ENCODE results near the gene PTPRM. TPM values are rescaled to one million over a fixed set of nuclear protein-coding genes. Genes with fewer than 3 reads are reported as not detected.

The PTPRM gene
- total and polyA plus RNA-seq, 4 donors: 9.2 to 23.0 (median 12.7) TPM

DNA sequence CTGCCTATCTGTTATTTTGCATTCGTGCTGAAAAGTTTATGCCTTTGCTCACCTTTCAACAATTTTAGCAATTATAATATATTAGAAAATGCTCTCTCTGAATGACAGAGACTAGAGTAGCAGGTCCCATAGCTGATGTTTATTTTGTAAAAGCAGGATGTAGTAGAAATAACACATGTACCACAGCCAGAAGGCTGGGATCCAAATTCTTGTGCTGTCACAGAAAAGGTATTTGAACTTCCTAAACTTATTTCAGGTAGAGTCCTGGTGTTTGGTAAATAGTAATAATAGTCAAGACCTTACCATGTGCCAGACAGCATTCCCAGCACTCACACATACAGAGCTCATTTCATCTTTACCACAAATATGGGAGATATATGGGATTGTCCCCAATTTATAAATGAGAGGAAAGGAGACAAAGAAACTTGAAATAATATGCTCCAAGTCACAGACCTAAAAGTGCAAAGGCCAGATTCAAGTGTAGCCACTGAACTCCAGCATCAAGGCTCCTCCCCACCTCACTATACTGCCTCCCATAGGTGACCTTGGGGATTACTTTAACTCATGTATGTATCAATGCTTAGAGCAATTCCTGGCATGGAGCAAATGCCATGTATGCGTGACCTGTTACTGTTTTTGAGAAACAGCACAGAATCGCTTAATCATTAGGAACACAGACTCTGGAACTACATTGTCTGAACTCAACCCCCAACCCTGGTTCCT lies 757.4 kb downstream of the PTPRM start:
- H3K4me3 ChIP-seq (ENCODE audit: low read depth in 1 of 3, low read length in 3 of 3): no peak overlapping the region
- no peak overlapping the region for H3K27ac ChIP-seq (ENCODE audit: low read depth in 1 of 2, low read length in 2 of 2)
- WGBS: 88% methylated on average over 3 of the region's 3 CpGs
- peaks cover 2 to 15% (median 4%) of the 10 kb centered on the region in 4 donors for H3K4me1 ChIP-seq (ENCODE audit: control insufficient read depth in 4 of 4, insufficient read depth in 4 of 4, low read length in 3 of 4)
- H3K27me3 ChIP-seq (ENCODE audit: control insufficient read depth in 4 of 4, insufficient read depth in 4 of 4, low read length in 3 of 4): no peaks in the 10 kb centered on the region
- TF ChIP-seq, protein P1, sequence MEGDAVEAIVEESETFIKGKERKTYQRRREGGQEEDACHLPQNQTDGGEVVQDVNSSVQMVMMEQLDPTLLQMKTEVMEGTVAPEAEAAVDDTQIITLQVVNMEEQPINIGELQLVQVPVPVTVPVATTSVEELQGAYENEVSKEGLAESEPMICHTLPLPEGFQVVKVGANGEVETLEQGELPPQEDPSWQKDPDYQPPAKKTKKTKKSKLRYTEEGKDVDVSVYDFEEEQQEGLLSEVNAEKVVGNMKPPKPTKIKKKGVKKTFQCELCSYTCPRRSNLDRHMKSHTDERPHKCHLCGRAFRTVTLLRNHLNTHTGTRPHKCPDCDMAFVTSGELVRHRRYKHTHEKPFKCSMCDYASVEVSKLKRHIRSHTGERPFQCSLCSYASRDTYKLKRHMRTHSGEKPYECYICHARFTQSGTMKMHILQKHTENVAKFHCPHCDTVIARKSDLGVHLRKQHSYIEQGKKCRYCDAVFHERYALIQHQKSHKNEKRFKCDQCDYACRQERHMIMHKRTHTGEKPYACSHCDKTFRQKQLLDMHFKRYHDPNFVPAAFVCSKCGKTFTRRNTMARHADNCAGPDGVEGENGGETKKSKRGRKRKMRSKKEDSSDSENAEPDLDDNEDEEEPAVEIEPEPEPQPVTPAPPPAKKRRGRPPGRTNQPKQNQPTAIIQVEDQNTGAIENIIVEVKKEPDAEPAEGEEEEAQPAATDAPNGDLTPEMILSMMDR (IDR thresholded peaks at IDR 0.05; ENCODE audit: low read depth, low read length, missing input control): no peak
- TF ChIP-seq HNF4A (conservative IDR thresholded peaks at IDR 0.05) (no peak), FOXA1 (IDR thresholded peaks at IDR 0.05) (no peak), MAX (IDR thresholded peaks at IDR 0.05) (no peak), REST (IDR thresholded peaks at IDR 0.05) (no peak), TAF1 (conservative IDR thresholded peaks at IDR 0.05) (no peak), EGR1 (IDR thresholded peaks at IDR 0.05; ENCODE audit: low read depth in 2 of 2) (no peak), SP1 (IDR thresholded peaks at IDR 0.05) (no peak), YY1 (IDR thresholded peaks at IDR 0.05) (no peak), HNF4G (IDR thresholded peaks at IDR 0.05) (no peak), FOXA2 (IDR thresholded peaks at IDR 0.05) (no peak)
- no peak for DNase-seq (ENCODE audit: low spot score)
- no peak overlapping the region for H3K9ac ChIP-seq (ENCODE audit: low read depth in 1 of 2, low read length in 2 of 2)
- H3K9me3 ChIP-seq (ENCODE audit: control insufficient read depth in 4 of 4, low read length in 3 of 4): no peaks in the 10 kb centered on the region
- no peaks in the 10 kb centered on the region for H3K36me3 ChIP-seq (ENCODE audit: control insufficient read depth in 4 of 4, insufficient read depth in 3 of 4, low read depth in 1 of 4, low read length in 3 of 4)

- Histone ChIP-seq H3K36me3 (ENCODE audit: control insufficient read depth in 4 of 4, insufficient read depth in 3 of 4, low read depth in 1 of 4, low read length in 3 of 4) (no peaks in the 10 kb centered on the region), H3K4me1 (ENCODE audit: control insufficient read depth in 4 of 4, insufficient read depth in 4 of 4, low read length in 3 of 4) (peaks cover 0 to 9% (median 3%) of the 10 kb centered on the region in 4 donors), H3K9ac (ENCODE audit: low read depth in 1 of 2, low read length in 2 of 2) (no peak overlapping the region), H3K27ac (ENCODE audit: low read depth in 1 of 2, low read length in 2 of 2) (no peak overlapping the region), H3K4me3 (ENCODE audit: low read depth in 1 of 3, low read length in 3 of 3) (no peak overlapping the region), H3K27me3 (ENCODE audit: control insufficient read depth in 4 of 4, insufficient read depth in 4 of 4, low read length in 3 of 4) (no peaks in the 10 kb centered on the region), H3K9me3 (ENCODE audit: control insufficient read depth in 4 of 4, low read length in 3 of 4) (no peaks in the 10 kb centered on the region)
- 92% methylated on average over 1 of the region's 1 CpG for WGBS
- no peak for DNase-seq (ENCODE audit: low spot score)
- TF ChIP-seq RAD21 (IDR thresholded peaks at IDR 0.05): no peak
- TF ChIP-seq HNF4A (conservative IDR thresholded peaks at IDR 0.05): no peak
Measured at GRCh38 chr18:8326763-8327394, 759.8 kb downstream of the PTPRM start.
